Type B pancreatic cell (in vitro differentiated cells): ENCODE results near the gene C1QTNF7. TPM values are rescaled to one million over a fixed set of nuclear protein-coding genes. Genes with fewer than 3 reads are reported as not detected.

Source experiments
- DNase-seq: peaks from one replicate; pipeline ENCODE4 v3.0.0; 2021; ENCODE audit warnings: mixed read lengths; ENCODE audit not compliant: unreplicated experiment; ENCODE audit errors: extremely low spot score
- H3K27ac Mint-ChIP-seq: 2 replicates; pipeline ENCODE4 v1.8.0; 2021; ENCODE audit warnings: mild to moderate bottlenecking, mixed read lengths
- H3K27me3 Mint-ChIP-seq: 2 replicates; pipeline ENCODE4 v1.8.0; 2021; ENCODE audit warnings: mixed read lengths
- H3K36me3 Mint-ChIP-seq: 2 replicates; pipeline ENCODE4 v1.8.0; 2021; ENCODE audit warnings: mixed read lengths
- H3K4me1 Mint-ChIP-seq: one replicate; pipeline ENCODE4 v1.8.0; 2021; ENCODE audit warnings: mixed read lengths; ENCODE audit not compliant: unreplicated experiment
- H3K4me3 Mint-ChIP-seq: 2 replicates; pipeline ENCODE4 v1.8.0; 2021; ENCODE audit warnings: mild to moderate bottlenecking, mixed read lengths
- H3K9me3 Mint-ChIP-seq: 2 replicates; pipeline ENCODE4 v1.8.0; 2021; ENCODE audit warnings: mixed read lengths
- CTCF ChIP-seq: fragments of 200-600 bp; sonication (generic); conservative IDR thresholded peaks from 2 replicates; pipeline ENCODE4 v1.5.0; 2021; ENCODE audit warnings: antibody characterized with exemption, mild to moderate bottlenecking
- total RNA-seq: library from RNA; stranded (reverse); gene quantifications from 2 replicates; pipeline ENCODE4 v1.2.1, GENCODE V29; 2021; ENCODE audit warnings: low replicate concordance

The C1QTNF7 gene
- total RNA-seq, 1 donor from 2014 or later: 1.8 TPM

GRCh38 chr4:15470128-15470475 lies 42.3 kb downstream of the C1QTNF7 start:
- H3K27me3 Mint-ChIP-seq: no peaks in the 10 kb centered on the region
- peak overlapping the region; percentile 89 for H3K4me3 Mint-ChIP-seq
- DNase-seq: no peak
- no peaks in the 10 kb centered on the region for H3K9me3 Mint-ChIP-seq
- no peaks in the 10 kb centered on the region for H3K36me3 Mint-ChIP-seq
- peak overlapping the region; percentile 34 for H3K27ac Mint-ChIP-seq
- TF ChIP-seq CTCF: no peak
- H3K4me1 Mint-ChIP-seq: peaks cover 7% of the 10 kb centered on the region

- no peaks in the 10 kb centered on the region for H3K9me3 Mint-ChIP-seq
- peaks cover 6% of the 10 kb centered on the region for H3K4me1 Mint-ChIP-seq
- H3K27ac Mint-ChIP-seq: no peak overlapping the region
- no peak for TF ChIP-seq CTCF
- no peaks in the 10 kb centered on the region for H3K27me3 Mint-ChIP-seq
- H3K36me3 Mint-ChIP-seq: peaks cover 8% of the 10 kb centered on the region
- H3K4me3 Mint-ChIP-seq: no peak overlapping the region
- DNase-seq: no peak
Measured at GRCh38 chr4:15476396-15476795, 48.6 kb downstream of the C1QTNF7 start.

- Mint-ChIP-seq H3K4me3 (peak overlapping the region; percentile 94), H3K4me1 (peaks cover 6% of the 10 kb centered on the region), H3K27me3 (no peaks in the 10 kb centered on the region)
Measured at GRCh38 chr4:15478724-15479088, 50.9 kb downstream of the C1QTNF7 start.

GRCh38 chr4:15479089-15479912 lies 51.5 kb downstream of the C1QTNF7 start:
- Mint-ChIP-seq H3K4me3 (peak overlapping the region; percentile 94), H3K27ac (peak overlapping the region; percentile 95), H3K9me3 (peaks cover 6% of the 10 kb centered on the region), H3K4me1 (peaks cover 6% of the 10 kb centered on the region), H3K36me3 (peaks cover 30% of the 10 kb centered on the region), H3K27me3 (no peaks in the 10 kb centered on the region)
- TF ChIP-seq CTCF: peak; percentile 84
- peak; percentile 71 for DNase-seq

More at GRCh38 chr4:15478724-15479088, 50.9 kb downstream of the C1QTNF7 start:
- Mint-ChIP-seq H3K27ac (peak overlapping the region; percentile 95), H3K9me3 (peaks cover under 1% of the 10 kb centered on the region), H3K36me3 (peaks cover 24% of the 10 kb centered on the region)
- no peak for TF ChIP-seq CTCF
- DNase-seq: no peak

- H3K4me1 Mint-ChIP-seq: peaks cover 6% of the 10 kb centered on the region
- no peak for TF ChIP-seq CTCF
- DNase-seq: no peak
- peak overlapping the region; percentile 94 for H3K4me3 Mint-ChIP-seq
- peak overlapping the region; percentile 95 for H3K27ac Mint-ChIP-seq
- H3K9me3 Mint-ChIP-seq: peaks cover 9% of the 10 kb centered on the region
- peaks cover 36% of the 10 kb centered on the region for H3K36me3 Mint-ChIP-seq
- no peaks in the 10 kb centered on the region for H3K27me3 Mint-ChIP-seq
Measured at GRCh38 chr4:15479913-15480185, 52.0 kb downstream of the C1QTNF7 start.
